AG04450 (cell line): Measurements from ENCODE around the gene IL1R2. TPM values are rescaled to one million over a fixed set of nuclear protein-coding genes. Genes with fewer than 3 reads are reported as not detected.

Experiments
- CTCF ChIA-PET: fragments of 300-600, 350-600 bp; formaldehyde crosslinking; extraction: SDS; loops from one replicate; lab custom pipeline; 2022; ENCODE audit warnings: antibody characterized with exemption, inconsistent platforms; lab: Charles Lee
- POLR2A ChIA-PET: fragments of 350-600 bp; formaldehyde crosslinking; extraction: SDS; loops from one replicate; lab custom pipeline; 2021; ENCODE audit warnings: antibody characterized with exemption, inconsistent platforms; lab: Yijun Ruan, JAX
- DNase-seq: peaks from one replicate; pipeline ENCODE4 v3.0.0-alpha.2; 2011; ENCODE audit warnings: low read depth, low spot score
- H3K27ac ChIP-seq: one replicate; pipeline ENCODE4 v1.5.1; 2012; ENCODE audit warnings: low read depth, low read length, control low read depth
- H3K27me3 ChIP-seq: one replicate; pipeline ENCODE4 v1.6.0; 2012; ENCODE audit warnings: low read length; ENCODE audit not compliant: control insufficient read depth, insufficient read depth
- H3K4me3 ChIP-seq: 2 replicates; pipeline ENCODE4 v1.5.1; 2011; ENCODE audit warnings: mild to moderate bottlenecking, low read depth, low read length, control low read depth
- H3K9me3 ChIP-seq: 2 replicates; pipeline ENCODE4 v1.5.1; 2012; ENCODE audit warnings: low read length; ENCODE audit not compliant: control insufficient read depth, insufficient read depth
- CTCF ChIP-seq: IDR thresholded peaks from 2 replicates; pipeline ENCODE4 v1.5.1; 2011; ENCODE audit warnings: low read depth, low read length, control low read depth, inconsistent platforms
- polyA plus RNA-seq: library from polyadenylated mRNA; depleted of rRNA; stranded (reverse); fragments of >200 nt; gene quantifications from 2 replicates; pipeline ENCODE4 v1.2.3, GENCODE V29; 2011

Gene IL1R2
- polyA plus RNA-seq, 1 experiment: 0.41 TPM

- DNase-seq: no peak
- CTCF ChIA-PET: interaction anchor here (1.2 kb wide), 1 partner anchor 292 kb away, joined by 5 read pairs; no protein-coding TSS in a partner anchor
- Histone ChIP-seq H3K27ac (no peak overlapping the region), H3K9me3 (no peaks in the 10 kb centered on the region), H3K4me3 (no peak overlapping the region), H3K27me3 (no peaks in the 10 kb centered on the region)
- no peak for TF ChIP-seq CTCF
- POLR2A ChIA-PET: no interaction called here
Measured at GRCh38 chr2:101948625-101949155, 43.1 kb upstream of the IL1R2 start.

- no peak for DNase-seq
- H3K9me3 ChIP-seq: no peaks in the 10 kb centered on the region
- POLR2A ChIA-PET: no interaction called here
- H3K4me3 ChIP-seq: no peak overlapping the region
- no peaks in the 10 kb centered on the region for H3K27me3 ChIP-seq
- no peak overlapping the region for H3K27ac ChIP-seq
- TF ChIP-seq CTCF: no peak
- CTCF ChIA-PET: interaction anchor here (1.2 kb wide), 1 partner anchor 291 kb away, joined by 5 read pairs; no protein-coding TSS in a partner anchor
Measured at GRCh38 chr2:101949304-101949703, 42.5 kb upstream of the IL1R2 start.

GRCh38 chr2:101951296-101951695 lies 40.5 kb upstream of the IL1R2 start:
- POLR2A ChIA-PET: no interaction called here
- H3K9me3 ChIP-seq: no peaks in the 10 kb centered on the region
- no peak overlapping the region for H3K4me3 ChIP-seq
- H3K27me3 ChIP-seq: no peaks in the 10 kb centered on the region
- CTCF ChIA-PET: no interaction called here
- no peak for DNase-seq
- no peak overlapping the region for H3K27ac ChIP-seq
- no peak for TF ChIP-seq CTCF

GRCh38 chr2:101952551-101952950 lies 39.2 kb upstream of the IL1R2 start:
- H3K27ac ChIP-seq: no peak overlapping the region
- ChIA-PET CTCF (interaction anchor here (1.0 to 1.1 kb wide), 2 partner anchors 68 to 69 kb away, joined by 3 to 4 read pairs; no protein-coding TSS in a partner anchor), POLR2A (no interaction called here)
- TF ChIP-seq CTCF: no peak
- no peaks in the 10 kb centered on the region for H3K9me3 ChIP-seq
- H3K4me3 ChIP-seq: no peak overlapping the region
- no peak for DNase-seq
- no peaks in the 10 kb centered on the region for H3K27me3 ChIP-seq

- Histone ChIP-seq H3K27ac (no peak overlapping the region), H3K9me3 (no peaks in the 10 kb centered on the region), H3K27me3 (no peaks in the 10 kb centered on the region), H3K4me3 (no peak overlapping the region)
- no peak for DNase-seq
- TF ChIP-seq CTCF: no peak
- ChIA-PET POLR2A (no interaction called here), CTCF (interaction anchor here (1.0 to 1.4 kb wide), 2 partner anchors 73 to 399 kb away, joined by 3 to 7 read pairs; no protein-coding TSS in a partner anchor)
Measured at GRCh38 chr2:101956465-101957438, 35.0 kb upstream of the IL1R2 start.
